OCI-LY7 (cell line): Measurements from ENCODE around the gene PALLD. TPM values are rescaled to one million over a fixed set of nuclear protein-coding genes. Genes with fewer than 3 reads are reported as not detected.

Source experiments
- BruUV-seq: library from RNA; stranded (reverse); fragments of 400-500 nt; replicated peaks from 2 replicates; lab custom pipeline; 2021; lab: Mats Ljungman, UMichigan
- CTCF ChIA-PET: fragments of 300-600 bp; sonication (Branson Sonifier 250); formaldehyde crosslinking; loops from one replicate; lab custom pipeline; 2022; ENCODE audit warnings: antibody characterized with exemption; ENCODE audit not compliant: unreplicated experiment; lab: Charles Lee
- POLR2A ChIA-PET: fragments of 300-600 bp; sonication (Branson Sonifier 250); formaldehyde crosslinking; loops from one replicate; lab custom pipeline; 2022; ENCODE audit warnings: antibody characterized with exemption; lab: Charles Lee
- DNase-seq: peaks from one replicate; pipeline ENCODE4 v3.0.0-alpha.2; 2015; ENCODE audit warnings: low spot score
- H2AFZ ChIP-seq: fragments of 200-600 bp; sonication (generic), shearing (Covaris generic); 2 replicates; pipeline ENCODE4 v1.6.1; 2014; ENCODE audit warnings: mild to moderate bottlenecking, antibody characterized with exemption, low read length, moderate library complexity
- H3K27ac ChIP-seq: fragments of 200-600 bp; sonication (generic); 2 replicates; pipeline ENCODE4 v1.5.1; 2014; ENCODE audit warnings: mixed run types, low read depth, mild to moderate bottlenecking, moderate library complexity, low read length, inconsistent platforms; ENCODE audit not compliant: poor library complexity, severe bottlenecking
- H3K36me3 ChIP-seq: fragments of 200-600 bp; sonication (generic); 2 replicates; pipeline ENCODE4 v1.6.1; 2014; ENCODE audit warnings: mild to moderate bottlenecking, antibody characterized with exemption, low read length, moderate library complexity, mixed read lengths; ENCODE audit not compliant: insufficient read depth
- H3K4me1 ChIP-seq: fragments of 200-600 bp; sonication (generic); 2 replicates; pipeline ENCODE4 v1.5.1; 2014; ENCODE audit warnings: mild to moderate bottlenecking, low read length; ENCODE audit not compliant: insufficient read depth, poor library complexity, severe bottlenecking
- H3K4me2 ChIP-seq: fragments of 200-600 bp; sonication (generic); 2 replicates; pipeline ENCODE4 v1.6.1; 2014; ENCODE audit warnings: mild to moderate bottlenecking, low read length
- H3K4me3 ChIP-seq: fragments of 200-600 bp; sonication (generic); 2 replicates; pipeline ENCODE4 v1.5.1; 2014; ENCODE audit warnings: mild to moderate bottlenecking, low read depth, low read length; ENCODE audit not compliant: poor library complexity, severe bottlenecking
- H3K79me2 ChIP-seq: fragments of 200-600 bp; sonication (generic); 2 replicates; pipeline ENCODE4 v1.6.1; 2016; ENCODE audit warnings: low read depth, mild to moderate bottlenecking, low read length, moderate library complexity, mixed read lengths; ENCODE audit not compliant: insufficient read depth
- H3K9me2 ChIP-seq: fragments of 200-600 bp; sonication (generic); 2 replicates; pipeline ENCODE4 v1.6.1; 2016; ENCODE audit warnings: mild to moderate bottlenecking, low read length, mixed read lengths; ENCODE audit not compliant: insufficient read depth
- H3K9me3 ChIP-seq: fragments of 200-600 bp; sonication (generic); 2 replicates; pipeline ENCODE4 v1.6.1; 2014; ENCODE audit warnings: mild to moderate bottlenecking, mixed run types, low read length, mixed read lengths
- H4K20me1 ChIP-seq: fragments of 200-600 bp; sonication (generic); 2 replicates; pipeline ENCODE4 v1.6.1; 2014; ENCODE audit warnings: mild to moderate bottlenecking, antibody characterized with exemption, low read length, moderate library complexity, mixed read lengths; ENCODE audit not compliant: insufficient read depth
- EZH2phosphoT487 ChIP-seq: fragments of 200-600 bp; sonication (generic); IDR thresholded peaks from 2 replicates; pipeline ENCODE4 v1.6.1; 2018; ENCODE audit warnings: low read depth, borderline replicate concordance, mild to moderate bottlenecking, mixed run types, antibody characterized with exemption, low read length, moderate library complexity, mixed read lengths
- intact Hi-C: fragments of 100-400 bp; cut with micrococcal nuclease; formaldehyde crosslinking; loops from one replicate; pipeline ENCODE4 v1.10.0; 2022; ENCODE audit not compliant: unreplicated experiment
- total RNA-seq, 2 experiments: library from RNA; depleted of rRNA in 1 of 2; stranded (reverse); fragments of >200 nt in 1 of 2; shearing (Covaris generic) in 1 of 2; gene quantifications; 2 replicates each; pipeline ENCODE4 v1.2.3, GENCODE V29; 2014 to 2022
- TF ChIP-seq, protein P1 (sequence below): fragments of 200-600 bp; sonication (generic); conservative IDR thresholded peaks from 2 replicates; pipeline ENCODE4 v1.5.1; 2014; ENCODE audit warnings: mild to moderate bottlenecking, antibody characterized with exemption, low read length, moderate library complexity, mixed read lengths

The PALLD gene
- total RNA-seq, 2 experiments from 2014 or later, result 0.73 to 2.8 TPM

DNA sequence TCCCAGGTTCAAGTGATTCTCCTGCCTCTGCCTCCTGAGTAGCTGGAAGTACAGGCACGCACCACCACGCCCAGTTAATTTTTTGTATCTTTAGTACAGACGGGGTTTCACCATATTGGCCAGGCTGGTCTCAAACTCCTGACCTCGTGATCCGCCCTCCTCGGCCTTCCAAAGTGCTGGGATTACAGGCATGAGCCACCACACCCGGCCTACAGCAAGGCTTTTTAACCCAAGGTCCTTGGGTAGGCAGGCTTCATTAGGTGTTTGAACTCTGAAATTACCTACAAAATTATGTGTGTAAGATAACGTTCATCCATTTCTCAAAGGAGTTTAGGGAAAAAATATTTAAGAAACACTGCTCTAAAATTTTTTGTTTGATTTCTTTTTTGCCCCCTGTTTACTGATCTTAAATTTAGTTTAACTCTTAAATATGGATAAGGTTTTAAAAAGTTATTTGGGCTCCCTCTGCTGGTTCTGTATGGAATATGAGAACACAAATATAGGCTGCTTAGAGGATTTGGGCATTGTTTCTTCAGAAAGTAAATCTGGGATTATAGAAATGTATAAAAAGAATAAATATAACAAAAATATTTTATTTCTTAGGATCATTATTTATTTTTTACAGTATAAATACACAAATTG lies 420.4 kb downstream of the PALLD start:
- BruUV-seq, result no TSS peak
- peak; percentile 27 for DNase-seq
- H2AFZ ChIP-seq, result no peak overlapping the region
- no peak overlapping the region for H3K4me3 ChIP-seq
- H3K4me2 ChIP-seq, result no peak overlapping the region
- POLR2A ChIA-PET, result interaction anchor here (0.7 kb wide), 1 partner anchor 17 kb away, joined by 3 read pairs; no protein-coding TSS in a partner anchor
- intact Hi-C loops, result loop anchor here (2.0 to 10.0 kb wide), 2 partner anchors 402 to 732 kb away; no protein-coding TSS in a partner anchor
- H3K36me3 ChIP-seq, result no peaks in the 10 kb centered on the region
- no peak for TF ChIP-seq EZH2phosphoT487
- TF ChIP-seq, protein P1, sequence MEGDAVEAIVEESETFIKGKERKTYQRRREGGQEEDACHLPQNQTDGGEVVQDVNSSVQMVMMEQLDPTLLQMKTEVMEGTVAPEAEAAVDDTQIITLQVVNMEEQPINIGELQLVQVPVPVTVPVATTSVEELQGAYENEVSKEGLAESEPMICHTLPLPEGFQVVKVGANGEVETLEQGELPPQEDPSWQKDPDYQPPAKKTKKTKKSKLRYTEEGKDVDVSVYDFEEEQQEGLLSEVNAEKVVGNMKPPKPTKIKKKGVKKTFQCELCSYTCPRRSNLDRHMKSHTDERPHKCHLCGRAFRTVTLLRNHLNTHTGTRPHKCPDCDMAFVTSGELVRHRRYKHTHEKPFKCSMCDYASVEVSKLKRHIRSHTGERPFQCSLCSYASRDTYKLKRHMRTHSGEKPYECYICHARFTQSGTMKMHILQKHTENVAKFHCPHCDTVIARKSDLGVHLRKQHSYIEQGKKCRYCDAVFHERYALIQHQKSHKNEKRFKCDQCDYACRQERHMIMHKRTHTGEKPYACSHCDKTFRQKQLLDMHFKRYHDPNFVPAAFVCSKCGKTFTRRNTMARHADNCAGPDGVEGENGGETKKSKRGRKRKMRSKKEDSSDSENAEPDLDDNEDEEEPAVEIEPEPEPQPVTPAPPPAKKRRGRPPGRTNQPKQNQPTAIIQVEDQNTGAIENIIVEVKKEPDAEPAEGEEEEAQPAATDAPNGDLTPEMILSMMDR, result peak; percentile 78
- H3K79me2 ChIP-seq, result no peaks in the 10 kb centered on the region
- CTCF ChIA-PET, result no interaction called here
- H3K9me3 ChIP-seq, result no peaks in the 10 kb centered on the region
- no peak overlapping the region for H3K27ac ChIP-seq
- no peaks in the 10 kb centered on the region for H3K4me1 ChIP-seq
- H4K20me1 ChIP-seq, result no peaks in the 10 kb centered on the region
- no peaks in the 10 kb centered on the region for H3K9me2 ChIP-seq

DNA sequence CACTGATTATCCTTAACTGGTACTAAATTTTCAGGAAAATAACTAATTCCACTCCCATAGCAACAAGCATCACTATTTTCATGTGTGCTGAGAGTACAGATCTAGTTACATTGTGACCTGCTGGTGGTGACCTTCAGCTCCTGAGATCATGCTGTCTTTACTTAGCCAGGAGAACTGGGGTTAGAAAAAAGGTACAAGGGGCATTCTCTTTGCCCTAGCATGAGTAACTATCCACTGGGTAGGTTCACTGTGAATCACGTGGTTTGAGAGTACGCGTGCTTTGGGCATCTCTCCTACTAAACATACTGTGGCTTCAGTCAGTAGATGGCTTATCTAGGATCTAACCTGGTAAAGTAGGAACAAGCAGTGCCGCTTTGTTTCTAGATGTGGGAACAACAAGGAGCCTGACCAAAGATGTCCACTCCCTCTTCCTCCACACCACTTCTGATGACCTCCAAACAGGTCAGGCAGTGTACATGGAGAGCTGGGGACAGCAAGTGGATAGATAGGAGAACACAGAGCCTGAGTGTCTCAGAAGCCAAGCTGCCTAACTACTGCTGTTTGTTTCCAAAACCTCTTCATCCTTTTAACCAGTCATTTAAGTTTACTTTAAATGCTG lies 423.0 kb downstream of the PALLD start:
- CTCF ChIA-PET, result no interaction called here
- no TSS peak for BruUV-seq
- no peak for TF ChIP-seq EZH2phosphoT487
- TF ChIP-seq, protein P1, result no peak

More for the DNA sequence above, 423.0 kb downstream of the PALLD start:
- POLR2A ChIA-PET, result interaction anchor here (0.6 to 1.4 kb wide), 3 partner anchors 21 to 697 kb away, joined by 3 read pairs; no protein-coding TSS in a partner anchor
- H3K9me2 ChIP-seq, result no peaks in the 10 kb centered on the region
- H3K4me1 ChIP-seq, result no peaks in the 10 kb centered on the region
- intact Hi-C loops, result loop anchor here (5.0 to 10.0 kb wide), 3 partner anchors 567 to 735 kb away; no protein-coding TSS in a partner anchor
- H3K79me2 ChIP-seq, result no peaks in the 10 kb centered on the region
- no peaks in the 10 kb centered on the region; the same call in 1 of the 2 replicates for H3K9me3 ChIP-seq
- no peak overlapping the region for H2AFZ ChIP-seq
- H3K36me3 ChIP-seq, result no peaks in the 10 kb centered on the region
- no peaks in the 10 kb centered on the region for H4K20me1 ChIP-seq
- DNase-seq, result no peak
- no peak overlapping the region for H3K4me2 ChIP-seq
- H3K27ac ChIP-seq, result no peak overlapping the region
- no peak overlapping the region for H3K4me3 ChIP-seq
